A673 (cell line): ENCODE data around the gene HDHD2. TPM values are rescaled to one million over a fixed set of nuclear protein-coding genes. Genes with fewer than 3 reads are reported as not detected.

Source experiments
- BruUV-seq: library from RNA; stranded (reverse); fragments of 400-500 nt; replicated peaks from 2 replicates; lab custom pipeline; 2021; lab: Mats Ljungman, UMichigan
- CTCF ChIA-PET: fragments of 300-600 bp; sonication (Branson Sonifier 250); formaldehyde crosslinking; loops from one replicate; lab custom pipeline; 2022; ENCODE audit warnings: antibody characterized with exemption; lab: Charles Lee
- POLR2A ChIA-PET: fragments of 300-600 bp; sonication (Branson Sonifier 250); formaldehyde crosslinking; loops from one replicate; lab custom pipeline; 2022; ENCODE audit warnings: antibody characterized with exemption; ENCODE audit not compliant: low non-redundant PET; lab: Charles Lee
- DNase-seq: peaks from one replicate; pipeline ENCODE4 v3.0.0-alpha.2; 2015; ENCODE audit warnings: low spot score
- H3K27ac ChIP-seq: fragments of 200-600 bp; sonication (generic); 2 replicates; pipeline ENCODE4 v1.5.1; 2016; ENCODE audit warnings: mixed run types, low read depth, mild to moderate bottlenecking, mixed read lengths, antibody characterized with exemption, low read length; ENCODE audit not compliant: poor library complexity, severe bottlenecking
- H3K27me3 ChIP-seq: fragments of 200-600 bp; sonication (generic); replicated peaks from 2 replicates; pipeline ENCODE4 v1.6.1; 2017; ENCODE audit warnings: mixed run types, low read depth, mild to moderate bottlenecking, mixed read lengths, antibody characterized with exemption, low read length; ENCODE audit not compliant: insufficient read depth, poor library complexity
- H3K36me3 ChIP-seq: fragments of 200-600 bp; sonication (generic); 2 replicates; pipeline ENCODE4 v1.6.1; 2016; ENCODE audit warnings: mixed run types, mild to moderate bottlenecking, mixed read lengths, antibody characterized with exemption, low read length; ENCODE audit not compliant: insufficient read depth, poor library complexity, severe bottlenecking
- H3K4me1 ChIP-seq: fragments of 200-600 bp; sonication (generic); 2 replicates; pipeline ENCODE4 v1.6.1; 2017; ENCODE audit warnings: mixed run types, mild to moderate bottlenecking, mixed read lengths, antibody characterized with exemption, low read length; ENCODE audit not compliant: insufficient read depth, poor library complexity, severe bottlenecking
- H3K4me3 ChIP-seq: fragments of 200-600 bp; sonication (generic); 2 replicates; pipeline ENCODE4 v1.5.1; 2016; ENCODE audit warnings: low read depth, mixed run types, mild to moderate bottlenecking, mixed read lengths, low read length; ENCODE audit not compliant: poor library complexity, severe bottlenecking
- H3K9me3 ChIP-seq: fragments of 200-600 bp; sonication (generic); 2 replicates; pipeline ENCODE4 v1.6.1; 2016; ENCODE audit warnings: mixed run types, low read depth, mild to moderate bottlenecking, mixed read lengths, antibody characterized with exemption, low read length; ENCODE audit not compliant: poor library complexity, severe bottlenecking
- CTCF ChIP-seq: fragments of 300-800, 200-600 bp; sonication (generic); conservative IDR thresholded peaks from 2 replicates; pipeline ENCODE4 v1.5.1; 2017; ENCODE audit warnings: low read depth, mild to moderate bottlenecking, antibody characterized with exemption, low read length, moderate library complexity, mixed read lengths
- EZH2 ChIP-seq: fragments of 200-600 bp; sonication (generic); IDR thresholded peaks from 2 replicates; pipeline ENCODE4 v1.6.1; 2017; ENCODE audit warnings: borderline replicate concordance, low read depth, mild to moderate bottlenecking, mixed read lengths, antibody characterized with exemption, low read length; ENCODE audit not compliant: poor library complexity, severe bottlenecking
- intact Hi-C: fragments of 100-400 bp; cut with micrococcal nuclease; formaldehyde crosslinking; loops from one replicate; pipeline ENCODE4 v1.10.0; 2022; ENCODE audit not compliant: unreplicated experiment
- total RNA-seq: library from RNA; stranded (reverse); gene quantifications from 2 replicates; pipeline ENCODE4 v1.2.3, GENCODE V29; 2021

The HDHD2 gene
- total RNA-seq, 1 experiment from 2014 or later = 49.9 TPM

GRCh38 chr18:47150824-47151366, 595 bp upstream of the HDHD2 start:
- POLR2A ChIA-PET = no interaction called here
- Histone ChIP-seq H3K4me1 (peaks cover 12% of the 10 kb centered on the region), H3K4me3 (peak overlapping the region; percentile 59), H3K27ac (peak overlapping the region; percentile 91), H3K36me3 (peaks cover 22% of the 10 kb centered on the region), H3K9me3 (no peaks in the 10 kb centered on the region), H3K27me3 (no peaks in the 10 kb centered on the region)
- intact Hi-C loops = no loop called here
- TF ChIP-seq CTCF = no peak
- TF ChIP-seq EZH2 = no peak
- TSS peak; percentile 96 for BruUV-seq
- CTCF ChIA-PET = interaction anchor here (1.1 kb wide), 1 partner anchor 100 kb away, joined by 3 read pairs; no protein-coding TSS in a partner anchor
- no peak for DNase-seq

GRCh38 chr18:47149457-47150028, 757 bp downstream of the HDHD2 start:
- peak overlapping the region; percentile 91 for H3K27ac ChIP-seq
- H3K27me3 ChIP-seq = no peaks in the 10 kb centered on the region
- CTCF ChIA-PET = no interaction called here
- TF ChIP-seq CTCF = no peak
- TF ChIP-seq EZH2 = no peak
- POLR2A ChIA-PET = interaction anchor here (0.6 kb wide), 1 partner anchor 13 kb away, joined by 3 read pairs; no protein-coding TSS in a partner anchor
- DNase-seq = peak; percentile 12
- TSS peak; percentile 45 for BruUV-seq
- H3K4me3 ChIP-seq = peak overlapping the region; percentile 59
- peaks cover 12% of the 10 kb centered on the region for H3K4me1 ChIP-seq
- intact Hi-C loops = no loop called here
- peaks cover 9% of the 10 kb centered on the region for H3K36me3 ChIP-seq
- no peaks in the 10 kb centered on the region for H3K9me3 ChIP-seq

GRCh38 chr18:47146206-47146605, 4.1 kb downstream of the HDHD2 start:
- no peak for TF ChIP-seq EZH2
- no peak for TF ChIP-seq CTCF
- intact Hi-C loops = no loop called here
- Histone ChIP-seq H3K36me3 (peaks cover 3% of the 10 kb centered on the region), H3K4me1 (peaks cover 11% of the 10 kb centered on the region), H3K9me3 (no peaks in the 10 kb centered on the region), H3K27ac (no peak overlapping the region), H3K4me3 (no peak overlapping the region), H3K27me3 (no peaks in the 10 kb centered on the region)
- DNase-seq = no peak
- POLR2A ChIA-PET = no interaction called here
- BruUV-seq = no TSS peak
- CTCF ChIA-PET = no interaction called here
